ENCODE measurements around the gene NFAT5.

- TF ChIP-seq CTCF (IDR thresholded peaks at IDR 0.05) (peak; percentile 78), POLR2A (IDR thresholded peaks at IDR 0.05; ENCODE audit: low read length) (no peak), PBX3 (IDR thresholded peaks at IDR 0.05) (no peak), HOXA7 (CRISPR knock-in tag; IDR thresholded peaks at IDR 0.05) (no peak), MAX (IDR thresholded peaks at IDR 0.05) (no peak), ZFP36 (IDR thresholded peaks at IDR 0.05; ENCODE audit: borderline replicate concordance, partially characterized antibody) (no peak), NFE2L2 (conservative IDR thresholded peaks at IDR 0.05; ENCODE audit: low read length) (no peak), EP300 (IDR thresholded peaks at IDR 0.05) (no peak), RCOR1 (IDR thresholded peaks at IDR 0.05; ENCODE audit: low read depth, low read length) (no peak), BHLHE40 (IDR thresholded peaks at IDR 0.05; ENCODE audit: low read depth, low read length) (no peak), SREBF2 (IDR thresholded peaks at IDR 0.05) (no peak), MAFK (IDR thresholded peaks at IDR 0.05; ENCODE audit: partially characterized antibody) (no peak)
Observed at GRCh38 chr16:69709456-69710084, 143.8 kb downstream of the NFAT5 start.
